ENCODE measurements around the gene CYB5D1. TPM values are rescaled to one million over a fixed set of nuclear protein-coding genes. Genes with fewer than 3 reads are reported as not detected.

The CYB5D1 gene
- total and polyA plus RNA-seq, 2 donors = 6.9 to 12.5 TPM

DNA sequence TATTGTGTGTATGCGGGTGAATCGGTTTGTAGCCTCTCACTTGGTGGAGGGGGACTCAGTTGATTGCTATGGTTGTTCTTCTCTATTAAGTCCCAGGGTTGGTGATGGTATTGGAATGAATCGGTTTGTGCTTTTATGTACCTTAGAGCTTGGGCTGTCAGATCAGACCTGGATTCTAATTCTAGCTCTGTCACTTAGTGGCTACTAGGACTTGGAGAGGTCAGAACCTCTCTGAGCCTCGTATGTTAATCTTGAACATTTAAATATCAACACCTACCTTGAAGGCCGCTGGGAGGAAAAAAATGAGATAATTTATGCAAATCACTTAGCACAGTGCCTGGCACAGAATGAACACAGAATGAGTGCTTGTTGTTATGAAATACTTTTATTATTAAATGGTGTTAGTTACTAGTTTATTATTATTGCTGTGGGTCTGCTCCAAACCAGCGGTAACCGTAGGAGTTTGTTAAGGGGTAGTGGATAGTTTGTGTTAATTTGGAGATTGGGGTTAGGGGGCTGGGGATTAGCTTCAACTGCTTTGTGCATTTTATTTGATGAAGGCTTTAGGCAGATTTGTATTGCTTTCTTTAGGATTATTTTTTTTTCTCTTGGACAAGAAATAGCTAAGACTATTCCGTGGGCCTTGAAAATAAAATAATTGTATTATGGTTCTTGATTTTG is 20.3 kb upstream of the CYB5D1 start:
- Histone ChIP-seq H3K4me3 (ENCODE audit: low read depth, low read length) (peak overlapping the region; percentile 11), H3K27ac (ENCODE audit: low read depth) (no peak overlapping the region), H3K4me1 (ENCODE audit: insufficient read depth) (peaks cover 4% of the 10 kb centered on the region), H3K36me3 (ENCODE audit: insufficient read depth) (no peaks in the 10 kb centered on the region)
- WGBS = 15% methylated on average over 8 of the region's 8 CpGs
- no peak for DNase-seq (ENCODE audit: extremely low spot score)

DNA sequence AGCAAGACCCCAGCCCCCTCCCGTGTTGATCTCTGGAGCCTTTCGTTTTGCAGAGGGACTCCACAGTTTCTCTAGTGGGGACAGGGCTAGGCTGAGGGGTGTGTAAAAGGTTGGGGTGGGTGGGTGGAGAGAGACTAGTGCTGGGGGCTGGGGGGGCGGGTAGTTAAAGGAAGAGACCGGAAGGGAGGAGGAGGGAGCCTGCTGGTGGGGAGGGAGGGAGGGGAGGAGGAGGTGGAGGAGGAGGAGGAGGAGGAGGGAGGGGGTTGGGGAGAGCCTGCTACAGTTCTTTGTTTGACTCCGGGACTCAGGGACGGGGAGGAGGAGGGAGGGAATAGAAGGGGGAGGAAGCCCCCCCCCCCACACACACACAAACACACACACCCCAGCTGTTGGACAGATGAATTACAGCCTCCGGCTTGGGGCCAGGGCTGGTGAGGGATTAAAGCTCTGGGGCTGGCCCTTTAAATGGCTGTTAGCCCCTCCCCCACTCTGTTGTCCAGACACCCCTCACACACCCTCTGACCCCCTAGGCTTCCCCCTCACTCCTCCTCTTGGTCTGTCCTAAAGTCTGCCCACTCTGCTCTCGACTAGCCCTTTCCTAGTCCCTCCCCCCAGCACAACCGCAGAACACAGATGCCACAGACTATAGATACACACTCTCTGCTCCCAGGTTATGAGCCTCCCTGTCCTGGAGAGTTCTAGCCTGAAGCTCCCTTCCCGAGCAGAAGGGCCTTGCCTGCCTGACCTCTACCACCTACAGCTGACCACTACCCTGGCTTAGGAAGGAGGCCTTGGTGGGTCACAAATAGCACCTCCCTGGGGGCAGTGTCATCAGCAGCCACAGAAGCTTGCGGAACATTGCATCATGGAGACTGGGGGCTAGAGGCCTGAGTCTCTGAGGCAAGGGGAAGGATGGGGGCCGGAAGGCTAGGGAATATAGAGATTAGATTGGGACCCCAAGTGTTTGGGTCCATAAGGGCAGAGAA is 19.4 kb upstream of the CYB5D1 start:
- Histone ChIP-seq H3K4me3 (ENCODE audit: low read depth, low read length) (peak overlapping the region; percentile 11), H3K36me3 (ENCODE audit: insufficient read depth) (no peaks in the 10 kb centered on the region), H3K4me1 (ENCODE audit: insufficient read depth) (peaks cover 4% of the 10 kb centered on the region), H3K27ac (ENCODE audit: low read depth) (no peak overlapping the region)
- 18% methylated on average over 11 of the region's 12 CpGs for WGBS
- DNase-seq (ENCODE audit: extremely low spot score) = no peak

DNA sequence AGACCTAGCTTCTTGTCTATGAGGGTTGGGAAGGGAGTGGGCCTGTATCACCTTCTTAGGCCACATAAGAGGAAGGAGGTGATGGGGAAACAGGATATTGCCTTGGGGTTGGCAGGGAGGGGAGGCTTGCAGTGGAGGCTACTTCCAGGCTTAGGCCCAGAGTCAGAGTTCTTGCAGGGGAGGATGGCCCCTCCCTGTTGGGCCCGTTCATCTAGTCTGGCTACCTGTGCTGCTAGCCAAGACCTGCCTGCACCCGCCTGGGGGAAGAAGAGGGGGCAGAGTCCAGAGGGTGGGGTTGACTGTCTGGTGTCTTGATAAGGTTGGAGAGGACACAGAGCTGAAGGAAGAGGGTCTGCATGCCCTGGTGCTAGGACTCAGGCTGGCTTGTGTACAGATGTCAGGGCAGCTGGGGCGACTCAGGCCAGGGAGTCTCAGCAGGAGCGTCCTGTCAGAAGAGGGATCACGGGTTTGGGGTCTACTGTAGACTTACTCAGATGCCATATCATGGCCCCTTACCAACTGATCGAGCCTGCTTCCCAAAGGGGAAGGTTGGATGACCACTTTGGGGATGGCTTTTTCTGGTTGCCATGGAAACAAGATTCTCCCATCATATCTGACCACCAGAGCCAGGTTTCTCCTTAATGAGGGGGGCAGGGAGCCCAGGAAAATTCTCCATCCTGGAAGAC is 18.5 kb upstream of the CYB5D1 start:
- DNase-seq (ENCODE audit: extremely low spot score) = no peak
- Histone ChIP-seq H3K27ac (ENCODE audit: low read depth) (no peak overlapping the region), H3K36me3 (ENCODE audit: insufficient read depth) (no peaks in the 10 kb centered on the region), H3K4me1 (ENCODE audit: insufficient read depth) (peaks cover 4% of the 10 kb centered on the region), H3K4me3 (ENCODE audit: low read depth, low read length) (no peak overlapping the region)
- 58% methylated on average over 6 of the region's 6 CpGs for WGBS

DNA sequence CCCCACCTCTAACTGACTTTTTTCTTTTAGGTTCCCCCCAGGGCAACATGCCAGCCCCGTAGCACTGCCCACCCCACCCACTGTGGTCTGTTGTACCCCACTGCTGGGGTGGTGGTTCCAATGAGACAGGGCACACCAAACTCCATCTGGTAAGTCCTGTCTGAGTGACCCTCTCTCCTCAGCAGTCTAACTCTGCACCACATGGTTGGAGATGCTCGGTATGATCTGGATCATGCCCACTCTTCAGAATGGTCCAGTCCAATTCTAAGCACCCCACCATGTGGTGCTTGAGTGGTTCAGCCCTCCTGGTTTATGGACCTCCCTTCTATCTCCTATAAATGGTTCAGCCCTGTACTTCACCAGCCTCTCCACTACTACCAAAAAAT is 17.9 kb upstream of the CYB5D1 start:
- 40% methylated on average over 2 of the region's 2 CpGs for WGBS
- no peak for DNase-seq (ENCODE audit: extremely low spot score)
- no peak overlapping the region for H3K27ac ChIP-seq (ENCODE audit: low read depth)
- no peaks in the 10 kb centered on the region for H3K36me3 ChIP-seq (ENCODE audit: insufficient read depth)
- H3K4me3 ChIP-seq (ENCODE audit: low read depth, low read length) = no peak overlapping the region
- peaks cover 4% of the 10 kb centered on the region for H3K4me1 ChIP-seq (ENCODE audit: insufficient read depth)

DNA sequence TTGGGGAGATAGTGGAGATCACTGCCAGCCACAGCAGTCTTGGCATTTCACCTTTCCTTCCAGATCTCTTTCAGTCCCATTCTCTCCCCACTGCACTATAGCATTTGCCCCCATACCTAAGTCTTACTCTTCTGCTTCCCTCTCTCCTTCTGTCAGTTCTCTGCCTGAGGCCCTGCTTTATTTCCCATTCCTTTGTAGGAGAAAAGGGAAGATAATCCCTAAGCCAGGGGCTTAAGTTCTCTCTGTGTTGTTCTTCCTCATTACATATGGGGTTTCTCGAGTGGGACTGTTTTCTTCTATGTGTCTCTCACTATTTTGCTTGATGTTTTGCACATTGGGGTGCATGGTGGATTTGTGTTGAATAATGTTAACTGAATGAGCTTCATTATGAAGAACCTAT is 17.4 kb upstream of the CYB5D1 start:
- Histone ChIP-seq H3K27ac (ENCODE audit: low read depth) (no peak overlapping the region), H3K4me1 (ENCODE audit: insufficient read depth) (peaks cover 4% of the 10 kb centered on the region)
- 49% methylated on average over 1 of the region's 1 CpG for WGBS

DNA sequence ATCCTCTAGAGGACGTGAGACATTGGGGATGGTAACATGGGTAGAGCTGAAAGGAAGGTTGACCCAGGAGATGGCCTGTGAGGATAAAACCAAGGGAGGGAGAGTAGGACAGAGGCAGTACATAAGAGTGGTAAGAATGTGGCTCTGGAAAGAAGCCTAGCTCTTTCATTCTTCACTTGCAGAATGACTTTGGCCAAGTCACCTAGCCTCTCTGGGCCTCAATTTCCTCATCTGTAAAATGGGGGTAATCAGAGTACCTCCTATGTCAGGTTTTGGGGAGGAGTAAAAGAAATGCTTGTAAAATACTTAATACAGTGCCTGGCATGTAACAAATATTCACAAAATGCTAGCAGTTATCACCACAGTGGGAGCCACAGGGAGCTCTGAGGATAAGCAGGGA is 16.9 kb upstream of the CYB5D1 start:
- Histone ChIP-seq H3K27ac (ENCODE audit: low read depth) (peak overlapping the region; percentile 31), H3K4me1 (ENCODE audit: insufficient read depth) (peaks cover 4% of the 10 kb centered on the region), H3K36me3 (ENCODE audit: insufficient read depth) (no peaks in the 10 kb centered on the region), H3K4me3 (ENCODE audit: low read depth, low read length) (no peak overlapping the region)
- no peak for DNase-seq (ENCODE audit: extremely low spot score)
- 60% methylated on average over 1 of the region's 1 CpG for WGBS

More for the DNA sequence above, 17.4 kb upstream of the CYB5D1 start:
- H3K4me3 ChIP-seq (ENCODE audit: low read depth, low read length) = no peak overlapping the region
- no peaks in the 10 kb centered on the region for H3K36me3 ChIP-seq (ENCODE audit: insufficient read depth)
- DNase-seq (ENCODE audit: extremely low spot score) = no peak

DNA sequence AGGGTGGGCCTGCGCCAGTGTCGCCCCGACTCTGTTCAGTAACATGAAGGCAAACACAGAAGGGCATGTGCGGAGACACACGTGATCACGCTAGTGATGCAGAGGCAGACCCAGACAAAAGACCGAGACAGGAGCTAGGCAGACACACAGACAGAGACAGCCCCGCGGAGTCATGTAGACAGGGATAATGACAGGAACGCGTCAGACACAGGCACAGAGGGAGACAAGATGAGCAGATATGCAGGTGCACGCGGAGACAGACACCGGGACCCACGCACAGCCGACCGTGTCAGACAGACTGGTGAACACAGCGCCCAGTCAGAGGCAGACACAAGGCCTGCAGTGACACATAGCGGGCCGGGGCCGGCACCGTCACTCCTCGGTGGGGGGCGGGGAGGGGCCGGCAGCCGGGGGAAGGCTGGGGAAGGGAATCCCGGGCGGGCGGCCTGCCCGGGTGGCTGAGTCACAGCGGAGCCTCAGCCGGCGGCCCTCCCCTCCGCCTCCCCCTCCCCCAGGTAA is 16.3 kb upstream of the CYB5D1 start:
- peak overlapping the region; percentile 56 for H3K4me3 ChIP-seq (ENCODE audit: low read depth, low read length)
- no peak for DNase-seq (ENCODE audit: extremely low spot score)
- H3K36me3 ChIP-seq (ENCODE audit: insufficient read depth) = no peaks in the 10 kb centered on the region
- H3K27ac ChIP-seq (ENCODE audit: low read depth) = peak overlapping the region; percentile 98
- WGBS = 4% methylated on average over 34 of the region's 34 CpGs
- peaks cover 4% of the 10 kb centered on the region for H3K4me1 ChIP-seq (ENCODE audit: insufficient read depth)

DNA sequence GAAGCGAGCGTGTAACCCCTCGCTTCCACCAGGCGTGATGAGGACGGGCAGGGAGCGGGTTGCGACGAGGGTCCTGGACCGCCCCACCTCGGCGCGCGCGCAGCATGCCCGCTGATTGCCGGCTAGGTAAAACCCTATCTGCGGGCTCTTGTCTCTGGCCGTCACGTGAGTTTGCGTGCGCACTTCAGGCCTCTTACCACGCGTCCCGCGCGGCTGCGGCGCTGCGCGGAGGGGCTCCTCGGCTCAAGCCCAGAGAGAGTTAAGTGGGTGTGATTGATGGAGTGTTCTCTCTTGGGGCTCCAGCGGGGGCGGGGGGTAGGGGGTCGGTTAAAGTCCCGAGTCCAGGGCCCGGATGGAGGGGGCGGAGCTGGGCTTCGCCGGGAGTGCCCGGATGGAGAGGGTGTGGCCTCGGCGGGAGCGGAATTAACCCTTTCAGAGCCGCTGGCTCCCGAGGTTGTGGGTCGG is 15.9 kb upstream of the CYB5D1 start:
- H3K4me1 ChIP-seq (ENCODE audit: insufficient read depth) = peaks cover 2% of the 10 kb centered on the region
- peak overlapping the region; percentile 56 for H3K4me3 ChIP-seq (ENCODE audit: low read depth, low read length)
- peak overlapping the region; percentile 98 for H3K27ac ChIP-seq (ENCODE audit: low read depth)
- under 1% methylated on average over 46 of the region's 46 CpGs for WGBS
- H3K36me3 ChIP-seq (ENCODE audit: insufficient read depth) = no peaks in the 10 kb centered on the region
- no peak for DNase-seq (ENCODE audit: extremely low spot score)

DNA sequence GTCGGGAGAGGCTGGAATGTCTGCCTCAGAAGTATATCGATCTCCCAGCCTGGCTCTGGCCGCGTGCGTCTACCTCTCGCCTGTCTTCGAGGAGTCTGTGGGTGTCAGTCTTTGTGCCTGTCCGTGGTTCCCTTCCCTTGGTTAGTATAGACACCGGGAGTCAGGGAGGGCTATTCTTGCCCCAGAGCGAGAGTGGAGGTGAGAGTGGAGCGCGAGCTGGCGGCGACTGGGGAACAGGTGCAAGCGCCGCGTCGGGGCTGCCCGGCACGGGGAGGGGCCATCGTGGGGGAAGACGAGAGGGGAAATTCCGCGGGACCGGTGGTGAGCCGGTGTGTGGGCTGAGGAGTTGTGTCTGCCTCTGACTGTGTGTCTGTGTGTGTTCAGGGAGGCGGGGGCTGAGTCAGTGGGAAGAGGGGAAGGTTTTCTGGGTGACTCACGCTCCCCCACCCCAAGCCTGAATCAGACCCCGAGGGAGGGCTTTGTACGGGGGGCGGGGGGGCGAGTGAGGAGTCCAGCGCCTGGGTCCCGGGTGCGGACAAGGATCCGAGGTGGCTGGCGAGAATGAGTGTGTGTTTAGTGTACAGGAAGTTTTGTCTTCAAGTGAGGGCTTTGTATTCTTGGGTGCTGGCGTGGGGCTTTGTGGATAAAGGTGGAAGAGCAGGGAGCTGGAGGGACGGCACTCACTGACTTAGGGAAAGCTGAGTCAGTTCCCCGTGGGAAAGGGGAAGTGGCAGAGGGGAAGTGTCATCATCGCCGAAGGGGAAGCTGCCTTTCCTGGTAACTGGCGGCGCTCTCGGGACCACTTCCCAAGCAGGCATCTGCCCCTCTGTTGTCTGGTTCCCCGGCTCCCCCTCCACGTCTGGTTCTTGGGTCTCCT is 15.2 kb upstream of the CYB5D1 start:
- Histone ChIP-seq H3K27ac (ENCODE audit: low read depth) (peak overlapping the region; percentile 98), H3K4me3 (ENCODE audit: low read depth, low read length) (peak overlapping the region; percentile 56), H3K4me1 (ENCODE audit: insufficient read depth) (no peaks in the 10 kb centered on the region), H3K36me3 (ENCODE audit: insufficient read depth) (no peaks in the 10 kb centered on the region)
- under 1% methylated on average over 47 of the region's 47 CpGs for WGBS
- no peak for DNase-seq (ENCODE audit: extremely low spot score)

DNA sequence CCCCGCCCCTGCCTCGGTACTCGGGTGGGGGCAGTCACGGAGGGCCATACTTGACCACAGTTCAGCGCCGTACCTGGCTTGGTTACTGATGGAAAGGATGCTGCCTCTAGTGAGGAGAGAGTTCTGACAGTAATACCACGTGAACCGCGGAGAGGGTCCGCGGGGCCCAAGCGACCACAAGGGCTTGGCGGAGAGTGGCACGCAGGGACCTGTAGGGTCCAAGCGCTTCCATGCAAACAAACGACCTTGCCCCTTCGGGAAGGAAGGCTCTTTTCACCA is 14.6 kb upstream of the CYB5D1 start:
- Histone ChIP-seq H3K4me1 (ENCODE audit: insufficient read depth) (no peaks in the 10 kb centered on the region), H3K27ac (ENCODE audit: low read depth) (peak overlapping the region; percentile 98), H3K36me3 (ENCODE audit: insufficient read depth) (no peaks in the 10 kb centered on the region), H3K4me3 (ENCODE audit: low read depth, low read length) (peak overlapping the region; percentile 56)
- DNase-seq (ENCODE audit: extremely low spot score) = no peak
- under 1% methylated on average over 17 of the region's 17 CpGs for WGBS

DNA sequence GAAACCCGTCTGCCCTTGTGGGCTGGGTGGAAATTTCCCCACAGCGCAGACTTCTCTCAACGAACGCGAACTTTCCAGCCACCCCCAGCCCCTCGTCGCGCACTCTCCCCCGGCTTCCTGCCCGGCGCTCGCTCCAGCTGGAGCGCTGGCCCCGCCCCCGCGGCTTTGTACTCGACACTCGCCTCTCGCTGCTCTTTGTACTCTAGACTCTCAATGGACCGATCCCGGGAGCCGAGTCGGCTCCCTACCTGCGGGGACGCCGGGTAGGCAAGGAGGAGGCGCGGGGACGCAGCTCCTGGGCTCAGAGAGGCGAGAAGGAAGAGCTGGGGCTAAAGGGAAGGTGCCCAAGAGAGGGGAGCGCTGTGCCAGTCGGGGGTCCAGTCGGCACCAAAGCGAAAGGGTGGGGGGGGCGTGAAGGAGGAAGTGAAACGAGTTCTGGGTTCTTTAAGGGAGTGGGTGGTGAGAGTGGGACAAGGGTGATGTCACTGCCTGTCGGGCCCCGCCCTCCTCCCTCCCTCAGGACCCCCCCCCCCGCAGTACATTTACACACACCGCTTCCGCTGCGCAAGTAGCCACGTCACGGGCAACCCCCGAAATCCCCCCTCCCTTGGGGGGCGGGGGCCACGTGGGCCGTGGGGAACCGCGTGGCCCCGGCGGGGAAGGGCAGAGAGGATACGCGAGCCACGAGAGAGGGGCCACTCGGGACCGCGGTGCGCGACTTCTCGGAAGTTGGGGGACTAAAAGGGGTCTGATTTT is 14.1 kb upstream of the CYB5D1 start:
- Histone ChIP-seq H3K4me1 (ENCODE audit: insufficient read depth) (no peaks in the 10 kb centered on the region), H3K4me3 (ENCODE audit: low read depth, low read length) (peak overlapping the region; percentile 56), H3K36me3 (ENCODE audit: insufficient read depth) (no peaks in the 10 kb centered on the region), H3K27ac (ENCODE audit: low read depth) (peak overlapping the region; percentile 98)
- no peak for DNase-seq (ENCODE audit: extremely low spot score)
- under 1% methylated on average over 61 of the region's 61 CpGs for WGBS
